HTR-8/SVneo (cell line): ENCODE results near the gene EPB41L5.
A peak's percentile ranks its signal among the peaks of the same experiment; 100 is the strongest.
"Not testable (repeated sequence)": the region's sequence is repeated elsewhere in the genome, so short reads cannot be mapped to it uniquely, and the experiment has no call there.

Experiments
- DNase-seq: peaks from one replicate; pipeline ENCODE4 v3.0.0; 2011; ENCODE audit warnings: low spot score, mixed read lengths; ENCODE audit not compliant: insufficient read length
- FAIRE-seq: peaks from 2 replicates; lab custom pipeline; 2011; peaks lifted over from hg19 to GRCh38; lab: Jason Lieb, UNC

EPB41L5 gene

GRCh38 chr2:120012771-120013596 is at the start of gene EPB41L5:
Gene EPB41L5, plus strand, starts transcription at chr2:120013077. Its CDS starts 6,008 bp downstream, at chr2:120019085.
- FAIRE-seq, result no peak

GRCh38 chr2:119981896-119982295 is 31.0 kb upstream of the EPB41L5 start:
- no peak for FAIRE-seq
- no peak for DNase-seq

More at GRCh38 chr2:120012771-120013596, at the start of gene EPB41L5:
- peak; percentile 87 for DNase-seq

DNA sequence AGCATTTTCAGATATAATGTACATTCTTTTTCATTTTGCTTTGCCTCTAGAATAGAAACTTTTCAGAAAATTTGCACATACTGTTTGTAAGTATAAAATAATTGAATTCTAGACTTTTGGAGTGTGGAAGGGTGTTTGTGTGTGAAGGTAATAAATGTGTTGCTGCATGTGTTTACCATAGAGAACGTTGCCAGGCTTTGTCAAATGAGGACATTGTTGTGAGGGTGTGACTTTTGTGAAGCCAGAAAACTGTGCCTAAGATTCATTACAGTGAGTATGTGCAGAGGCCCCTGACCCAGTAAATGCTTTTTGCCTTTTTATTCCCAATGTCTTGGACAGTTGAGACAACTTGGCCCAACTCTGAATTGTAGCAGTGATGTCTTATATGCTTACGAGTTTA is 30.4 kb upstream of the EPB41L5 start:
- FAIRE-seq (no peak), DNase-seq (no peak)

- DNase-seq (no peak), FAIRE-seq (no peak)
These were observed 29.8 kb upstream of the EPB41L5 start for GRCh38 chr2:119983108-119983507.

- FAIRE-seq, result no peak
- DNase-seq, result no peak
These were observed 16.7 kb upstream of the EPB41L5 start for GRCh38 chr2:119996148-119996547.

- not testable (repeated sequence) for FAIRE-seq, DNase-seq
These were observed 15.7 kb upstream of the EPB41L5 start for GRCh38 chr2:119996896-119997891.

DNA sequence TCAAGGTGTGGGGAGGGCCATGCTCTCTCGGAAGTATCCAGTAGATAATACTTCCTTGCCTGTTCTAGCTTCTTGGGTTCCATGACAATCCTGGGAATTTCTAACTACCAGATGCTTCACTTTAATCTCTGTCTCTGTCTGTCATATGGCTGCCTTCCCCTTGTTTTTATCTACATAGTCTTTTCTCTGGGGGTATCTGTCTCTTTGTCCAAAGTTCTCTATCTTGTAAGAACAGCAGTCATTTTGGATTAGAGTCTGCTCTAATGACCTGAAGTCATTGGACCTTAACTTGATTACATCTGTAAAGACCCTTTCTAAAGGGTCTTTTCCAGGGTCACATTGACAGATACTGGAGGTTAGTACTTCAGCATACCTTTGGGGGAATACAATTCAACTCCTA is 11.4 kb upstream of the EPB41L5 start:
- DNase-seq (no peak), FAIRE-seq (no peak)

- FAIRE-seq (no peak), DNase-seq (no peak)
These were observed 8.6 kb upstream of the EPB41L5 start for GRCh38 chr2:120004254-120004653.

GRCh38 chr2:120005834-120006521 is 6.9 kb upstream of the EPB41L5 start:
- DNase-seq (no peak), FAIRE-seq (no peak)

- FAIRE-seq, result no peak
These were observed 5.0 kb upstream of the EPB41L5 start for GRCh38 chr2:120007851-120008250.

GRCh38 chr2:120012363-120012762 is 514 bp upstream of the EPB41L5 start:
- no peak for DNase-seq
- no peak for FAIRE-seq

More at GRCh38 chr2:120007851-120008250, 5.0 kb upstream of the EPB41L5 start:
- DNase-seq, result no peak

GRCh38 chr2:120013597-120014223 is 833 bp downstream of the EPB41L5 start:
- FAIRE-seq (no peak), DNase-seq (no peak)

DNA sequence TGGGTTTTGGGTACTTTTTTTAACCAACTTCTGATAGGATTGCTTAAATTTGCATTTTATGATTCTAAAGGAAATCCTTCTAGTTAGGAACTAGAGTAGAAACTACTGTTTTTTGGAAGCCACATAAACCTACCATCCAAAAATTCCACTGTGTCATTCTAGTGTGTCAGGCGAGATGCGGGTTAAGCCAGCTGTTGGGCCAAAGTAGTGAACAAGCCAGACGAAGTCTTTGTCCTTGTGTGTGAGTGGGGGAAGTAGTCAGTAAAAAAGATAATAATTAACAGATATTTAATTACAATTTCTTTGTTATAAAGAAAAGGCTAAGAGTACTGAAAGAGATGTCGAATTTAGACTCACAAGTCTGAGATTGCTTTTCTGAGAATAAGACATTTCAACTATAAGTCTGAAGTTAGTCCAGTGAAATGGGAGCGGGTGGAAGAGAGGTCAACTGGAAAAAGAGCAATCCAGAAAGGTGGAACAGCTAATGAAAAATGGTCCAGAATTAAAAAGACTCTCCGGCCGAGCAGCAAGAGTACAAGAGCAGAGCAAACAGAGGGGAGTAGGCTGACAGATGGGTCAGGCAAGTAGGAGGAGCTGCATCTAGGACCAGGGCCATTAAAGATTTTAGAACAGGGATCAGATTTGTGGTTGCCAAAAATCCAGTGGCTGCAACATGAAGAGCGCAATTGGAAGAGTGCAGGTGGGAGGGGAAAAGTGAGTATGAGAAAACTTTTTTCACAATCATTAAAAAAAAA is 1.5 kb downstream of the EPB41L5 start:
- FAIRE-seq (no peak), DNase-seq (no peak)

- no peak for DNase-seq
- no peak for FAIRE-seq
These were observed 3.9 kb downstream of the EPB41L5 start for GRCh38 chr2:120016800-120017199.

- DNase-seq, result no peak
- FAIRE-seq, result no peak
These were observed 4.3 kb downstream of the EPB41L5 start for GRCh38 chr2:120017201-120017600.

- DNase-seq (no peak), FAIRE-seq (no peak)
These were observed 5.7 kb downstream of the EPB41L5 start for GRCh38 chr2:120018549-120018948.

GRCh38 chr2:120020554-120020953 is 7.7 kb downstream of the EPB41L5 start:
- no peak for FAIRE-seq
- DNase-seq, result no peak

DNA sequence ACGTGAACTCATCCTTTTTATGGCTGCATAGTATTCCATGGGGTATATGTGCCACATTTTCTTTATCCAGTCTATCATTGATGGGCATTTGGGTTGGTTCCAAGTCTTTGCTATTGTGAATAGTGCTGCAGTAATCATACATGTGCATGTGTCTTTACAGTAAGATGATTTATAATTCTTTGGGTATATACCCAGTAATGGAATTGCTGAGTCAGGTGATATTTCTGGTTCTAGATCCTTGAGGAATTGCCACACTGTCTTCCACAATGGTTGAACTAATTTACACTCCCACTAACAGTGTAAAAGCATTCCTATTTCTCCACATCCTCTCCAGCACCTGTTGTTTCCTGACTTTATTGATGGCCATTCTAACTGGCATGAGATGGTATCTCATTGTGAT is 9.6 kb downstream of the EPB41L5 start:
- not testable (repeated sequence) for DNase-seq, FAIRE-seq

GRCh38 chr2:120026890-120027289 is 14.0 kb downstream of the EPB41L5 start:
- DNase-seq (no peak), FAIRE-seq (no peak)
